ENCODE results near the gene MED27.

The MED27 gene

DNA sequence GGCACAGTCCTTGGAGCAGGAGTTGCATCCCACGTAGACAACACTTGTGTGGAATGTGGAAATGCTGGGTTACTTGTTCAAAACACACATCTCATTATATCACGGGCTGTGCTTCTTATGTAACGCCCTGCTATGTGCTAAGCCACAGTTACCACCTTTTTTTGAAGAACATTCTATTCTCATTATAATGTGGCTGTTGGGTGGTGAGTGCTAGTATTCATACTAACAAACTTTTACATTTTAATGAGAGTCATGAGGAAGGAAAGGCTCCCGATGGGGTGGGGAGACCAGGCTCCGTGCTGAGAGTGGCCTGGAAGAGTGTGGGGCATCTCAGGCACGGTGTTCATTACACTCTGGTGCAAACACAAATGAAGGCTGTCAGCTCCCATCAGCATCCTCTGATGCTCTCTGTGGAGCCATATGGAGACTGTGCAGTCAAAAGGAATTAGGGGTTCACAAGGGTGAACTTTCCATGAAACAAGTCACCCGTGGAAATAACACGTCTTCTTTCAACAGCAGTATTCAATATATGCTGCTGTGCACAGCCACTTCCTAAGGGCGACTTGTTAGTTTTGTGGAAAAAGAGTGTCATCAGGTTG lies 186.7 kb downstream of the MED27 start:
- Histone ChIP-seq H3K4me3 (ENCODE audit: low read length, poor library complexity, severe bottlenecking) (no peak overlapping the region), H3K9me3 (ENCODE audit: insufficient read depth, low read depth, low read length) (no peaks in the 10 kb centered on the region), H3K9ac (ENCODE audit: low read depth, low read length, poor library complexity, severe bottlenecking) (no peak overlapping the region), H3K27me3 (ENCODE audit: insufficient read depth, low read length, poor library complexity, severe bottlenecking) (no peaks in the 10 kb centered on the region), H2AFZ (ENCODE audit: low read length) (no peak overlapping the region), H3K4me1 (ENCODE audit: insufficient read depth, low read length, poor library complexity, severe bottlenecking) (no peaks in the 10 kb centered on the region), H3K79me2 (ENCODE audit: insufficient read depth, low read length) (no peaks in the 10 kb centered on the region), H3K4me2 (ENCODE audit: low read depth, low read length, poor library complexity, severe bottlenecking) (no peak overlapping the region), H3K36me3 (ENCODE audit: insufficient read depth, low read length) (peaks cover 13% of the 10 kb centered on the region; the same call in 1 of the 2 replicates), H4K20me1 (ENCODE audit: insufficient read depth, low read length, poor library complexity, severe bottlenecking) (no peaks in the 10 kb centered on the region), H3F3A (ENCODE audit: low read depth) (no peaks in the 10 kb centered on the region), H3K9me2 (replicated peaks; ENCODE audit: low read depth, low read length) (no peaks in the 10 kb centered on the region)
- no peak for TF ChIP-seq EZH2phosphoT487 (IDR thresholded peaks at IDR 0.05; ENCODE audit: borderline replicate concordance)
- TF ChIP-seq, protein P1, sequence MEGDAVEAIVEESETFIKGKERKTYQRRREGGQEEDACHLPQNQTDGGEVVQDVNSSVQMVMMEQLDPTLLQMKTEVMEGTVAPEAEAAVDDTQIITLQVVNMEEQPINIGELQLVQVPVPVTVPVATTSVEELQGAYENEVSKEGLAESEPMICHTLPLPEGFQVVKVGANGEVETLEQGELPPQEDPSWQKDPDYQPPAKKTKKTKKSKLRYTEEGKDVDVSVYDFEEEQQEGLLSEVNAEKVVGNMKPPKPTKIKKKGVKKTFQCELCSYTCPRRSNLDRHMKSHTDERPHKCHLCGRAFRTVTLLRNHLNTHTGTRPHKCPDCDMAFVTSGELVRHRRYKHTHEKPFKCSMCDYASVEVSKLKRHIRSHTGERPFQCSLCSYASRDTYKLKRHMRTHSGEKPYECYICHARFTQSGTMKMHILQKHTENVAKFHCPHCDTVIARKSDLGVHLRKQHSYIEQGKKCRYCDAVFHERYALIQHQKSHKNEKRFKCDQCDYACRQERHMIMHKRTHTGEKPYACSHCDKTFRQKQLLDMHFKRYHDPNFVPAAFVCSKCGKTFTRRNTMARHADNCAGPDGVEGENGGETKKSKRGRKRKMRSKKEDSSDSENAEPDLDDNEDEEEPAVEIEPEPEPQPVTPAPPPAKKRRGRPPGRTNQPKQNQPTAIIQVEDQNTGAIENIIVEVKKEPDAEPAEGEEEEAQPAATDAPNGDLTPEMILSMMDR (conservative IDR thresholded peaks at IDR 0.05; ENCODE audit: low read length) = no peak

DNA sequence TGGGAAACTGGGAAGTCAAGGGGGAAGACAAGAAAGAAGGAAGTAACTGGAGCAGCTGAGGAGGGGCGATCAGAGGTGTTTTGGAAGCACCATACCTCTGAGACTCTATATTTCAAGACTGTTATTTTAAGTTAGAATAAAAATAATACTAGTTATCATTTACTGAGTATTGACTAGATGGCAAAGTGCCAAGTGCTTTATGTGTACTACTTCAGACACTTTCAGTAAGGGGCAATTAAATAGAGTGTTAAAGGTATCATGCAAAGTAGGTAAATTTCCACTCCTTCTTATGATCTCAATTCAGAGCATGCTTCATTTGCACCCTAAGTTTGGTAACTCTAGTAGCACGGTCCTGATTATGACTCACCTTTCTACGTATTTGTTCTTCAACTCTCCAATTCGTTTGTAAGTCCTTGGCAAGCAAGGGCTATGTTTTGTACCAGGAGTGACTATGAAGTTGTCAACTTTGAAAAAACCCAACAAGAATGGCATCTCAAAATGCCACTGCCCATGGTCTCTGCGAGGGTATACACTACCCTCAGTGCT lies 187.4 kb downstream of the MED27 start:
- Histone ChIP-seq H3K9me2 (replicated peaks; ENCODE audit: low read depth, low read length) (no peaks in the 10 kb centered on the region), H3K4me1 (ENCODE audit: insufficient read depth, low read length, poor library complexity, severe bottlenecking) (no peaks in the 10 kb centered on the region), H3K4me3 (ENCODE audit: low read length, poor library complexity, severe bottlenecking) (no peak overlapping the region), H2AFZ (ENCODE audit: low read length) (no peak overlapping the region), H3K79me2 (ENCODE audit: insufficient read depth, low read length) (no peaks in the 10 kb centered on the region), H3K9ac (ENCODE audit: low read depth, low read length, poor library complexity, severe bottlenecking) (no peak overlapping the region), H3F3A (ENCODE audit: low read depth) (no peaks in the 10 kb centered on the region), H3K9me3 (ENCODE audit: insufficient read depth, low read depth, low read length) (no peaks in the 10 kb centered on the region), H3K27me3 (ENCODE audit: insufficient read depth, low read length, poor library complexity, severe bottlenecking) (no peaks in the 10 kb centered on the region), H4K20me1 (ENCODE audit: insufficient read depth, low read length, poor library complexity, severe bottlenecking) (no peaks in the 10 kb centered on the region), H3K4me2 (ENCODE audit: low read depth, low read length, poor library complexity, severe bottlenecking) (no peak overlapping the region), H3K36me3 (ENCODE audit: insufficient read depth, low read length) (peaks cover 13% of the 10 kb centered on the region; the same call in 1 of the 2 replicates)
- TF ChIP-seq EZH2phosphoT487 (IDR thresholded peaks at IDR 0.05; ENCODE audit: borderline replicate concordance) = no peak
- TF ChIP-seq, protein P1 (conservative IDR thresholded peaks at IDR 0.05; ENCODE audit: low read length) = no peak

DNA sequence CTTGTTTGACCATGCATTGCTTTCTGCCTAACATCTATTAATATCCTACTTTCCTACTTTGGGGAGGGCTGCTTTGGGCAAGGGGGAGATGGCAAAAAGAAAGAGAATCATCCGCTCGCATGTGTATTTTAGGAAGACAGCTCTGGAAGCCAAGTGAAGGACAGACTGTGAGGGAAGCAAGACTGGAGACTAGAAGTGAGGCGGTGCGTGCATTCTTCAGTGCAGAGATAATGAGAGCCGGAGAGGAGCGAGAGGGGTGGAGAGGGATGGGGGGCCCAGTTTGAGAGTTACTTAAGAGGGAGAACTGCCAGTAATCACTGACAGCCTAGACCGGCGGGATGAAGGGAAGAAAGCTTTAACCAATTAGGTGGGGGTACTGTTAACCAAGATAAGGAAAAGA lies 188.1 kb downstream of the MED27 start:
- TF ChIP-seq EZH2phosphoT487 (IDR thresholded peaks at IDR 0.05; ENCODE audit: borderline replicate concordance) = no peak
- TF ChIP-seq, protein P1 (conservative IDR thresholded peaks at IDR 0.05; ENCODE audit: low read length) = no peak
- Histone ChIP-seq H2AFZ (ENCODE audit: low read length) (no peak overlapping the region), H3K27me3 (ENCODE audit: insufficient read depth, low read length, poor library complexity, severe bottlenecking) (no peaks in the 10 kb centered on the region), H3K79me2 (ENCODE audit: insufficient read depth, low read length) (no peaks in the 10 kb centered on the region), H3K9ac (ENCODE audit: low read depth, low read length, poor library complexity, severe bottlenecking) (no peak overlapping the region), H3K36me3 (ENCODE audit: insufficient read depth, low read length) (peaks cover 13% of the 10 kb centered on the region; the same call in 1 of the 2 replicates), H3F3A (ENCODE audit: low read depth) (no peaks in the 10 kb centered on the region), H4K20me1 (ENCODE audit: insufficient read depth, low read length, poor library complexity, severe bottlenecking) (no peaks in the 10 kb centered on the region), H3K4me3 (ENCODE audit: low read length, poor library complexity, severe bottlenecking) (no peak overlapping the region), H3K9me2 (replicated peaks; ENCODE audit: low read depth, low read length) (no peaks in the 10 kb centered on the region), H3K4me1 (ENCODE audit: insufficient read depth, low read length, poor library complexity, severe bottlenecking) (no peaks in the 10 kb centered on the region), H3K9me3 (ENCODE audit: insufficient read depth, low read depth, low read length) (no peaks in the 10 kb centered on the region), H3K4me2 (ENCODE audit: low read depth, low read length, poor library complexity, severe bottlenecking) (no peak overlapping the region)
